SJCRH30 (cell line): ENCODE measurements around the gene KIN. TPM values are rescaled to one million over a fixed set of nuclear protein-coding genes. Genes with fewer than 3 reads are reported as not detected.
"Not testable (repeated sequence)": the region's sequence is repeated elsewhere in the genome, so short reads cannot be mapped to it uniquely, and the experiment has no call there.

Experiments used
- DNase-seq, 2 experiments: peaks; one replicate each; pipeline ENCODE4 v3.0.0-alpha.2; 2015 to 2020
- H3K27ac ChIP-seq: fragments of 250-450 bp; sonication (Bioruptor Pico); 2 replicates; pipeline ENCODE4 v1.5.1; 2020; ENCODE audit warnings: mild to moderate bottlenecking, moderate library complexity
- H3K27me3 ChIP-seq: fragments of 250-450 bp; sonication (Bioruptor Pico); 2 replicates; pipeline ENCODE4 v1.5.1; 2020; ENCODE audit warnings: mild to moderate bottlenecking, moderate library complexity
- H3K36me3 ChIP-seq: fragments of 250-450 bp; sonication (Bioruptor Pico); 2 replicates; pipeline ENCODE4 v1.5.1; 2020; ENCODE audit warnings: mild to moderate bottlenecking, moderate library complexity
- H3K4me1 ChIP-seq: fragments of 250-450 bp; sonication (Bioruptor Pico); 2 replicates; pipeline ENCODE4 v1.5.1; 2020; ENCODE audit warnings: mild to moderate bottlenecking, moderate library complexity
- H3K4me3 ChIP-seq: fragments of 250-450 bp; sonication (Bioruptor Pico); 2 replicates; pipeline ENCODE4 v1.5.1; 2020; ENCODE audit warnings: mild to moderate bottlenecking, moderate library complexity
- H3K9me3 ChIP-seq: fragments of 250-450 bp; sonication (Bioruptor Pico); replicated peaks from 2 replicates; pipeline ENCODE4 v1.5.1; 2020; ENCODE audit warnings: mild to moderate bottlenecking, moderate library complexity
- total RNA-seq: library from RNA; depleted of rRNA; stranded (reverse); fragments of >200 nt; shearing (Covaris generic); gene quantifications from 2 replicates; pipeline ENCODE4 v1.2.3, GENCODE V29; 2014

The KIN gene
- total RNA-seq, 1 experiment from 2014 or later: 14.6 TPM

- Histone ChIP-seq H3K4me3 (no peak overlapping the region), H3K27me3 (no peaks in the 10 kb centered on the region), H3K4me1 (no peaks in the 10 kb centered on the region), H3K27ac (no peak overlapping the region), H3K36me3 (peaks cover 4% of the 10 kb centered on the region; the same call in 1 of the 2 replicates), H3K9me3 (no peaks in the 10 kb centered on the region)
- DNase-seq: no peak
Observed at GRCh38 chr10:7810443-7810842, 22.6 kb upstream of the KIN start.

- Histone ChIP-seq H3K4me1 (no peaks in the 10 kb centered on the region), H3K27ac (no peak overlapping the region), H3K4me3 (no peak overlapping the region), H3K27me3 (no peaks in the 10 kb centered on the region), H3K9me3 (no peaks in the 10 kb centered on the region), H3K36me3 (peaks cover 16% of the 10 kb centered on the region)
- no peak for DNase-seq
Observed at GRCh38 chr10:7808686-7809267, 21.0 kb upstream of the KIN start.

GRCh38 chr10:7804741-7805140, 16.9 kb upstream of the KIN start:
- DNase-seq: no peak
- Histone ChIP-seq H3K36me3 (peaks cover 41% of the 10 kb centered on the region), H3K4me3 (no peak overlapping the region), H3K4me1 (no peaks in the 10 kb centered on the region), H3K9me3 (no peaks in the 10 kb centered on the region), H3K27me3 (no peaks in the 10 kb centered on the region), H3K27ac (no peak overlapping the region)

- H3K4me1 ChIP-seq: no peaks in the 10 kb centered on the region
- H3K27me3 ChIP-seq: no peaks in the 10 kb centered on the region
- no peak overlapping the region for H3K27ac ChIP-seq
- H3K9me3 ChIP-seq: no peaks in the 10 kb centered on the region
- no peak for DNase-seq
- H3K36me3 ChIP-seq: peaks cover 46% of the 10 kb centered on the region
- H3K4me3 ChIP-seq: no peak overlapping the region
Observed at GRCh38 chr10:7804216-7804615, 16.4 kb upstream of the KIN start.

GRCh38 chr10:7802606-7803005, 14.8 kb upstream of the KIN start:
- no peak for DNase-seq
- Histone ChIP-seq H3K4me1 (peaks cover 3% of the 10 kb centered on the region), H3K27me3 (no peaks in the 10 kb centered on the region), H3K4me3 (no peak overlapping the region), H3K36me3 (peaks cover 54% of the 10 kb centered on the region), H3K27ac (no peak overlapping the region), H3K9me3 (no peaks in the 10 kb centered on the region)

GRCh38 chr10:7797582-7797981, 9.8 kb upstream of the KIN start:
- DNase-seq: peak; percentile 39 to 42
- H3K9me3 ChIP-seq: no peaks in the 10 kb centered on the region
- H3K36me3 ChIP-seq: peaks cover 37% of the 10 kb centered on the region
- H3K4me1 ChIP-seq: peaks cover 7% of the 10 kb centered on the region
- peak overlapping the region; percentile 61 for H3K27ac ChIP-seq
- H3K27me3 ChIP-seq: no peaks in the 10 kb centered on the region
- no peak overlapping the region for H3K4me3 ChIP-seq

GRCh38 chr10:7795605-7796004, 7.8 kb upstream of the KIN start:
- Histone ChIP-seq H3K27me3 (no peaks in the 10 kb centered on the region), H3K27ac (no peak overlapping the region), H3K36me3 (peaks cover 27% of the 10 kb centered on the region), H3K9me3 (no peaks in the 10 kb centered on the region), H3K4me3 (no peak overlapping the region), H3K4me1 (peaks cover 7% of the 10 kb centered on the region)
- no peak for DNase-seq

GRCh38 chr10:7794251-7795026, 6.6 kb upstream of the KIN start:
- Histone ChIP-seq H3K4me3 (no peak overlapping the region), H3K9me3 (no peaks in the 10 kb centered on the region), H3K4me1 (peaks cover 7% of the 10 kb centered on the region), H3K36me3 (peaks cover 21% of the 10 kb centered on the region), H3K27me3 (no peaks in the 10 kb centered on the region), H3K27ac (no peak overlapping the region)
- no peak for DNase-seq

- Histone ChIP-seq H3K27me3 (no peaks in the 10 kb centered on the region), H3K27ac (no peak overlapping the region)
- DNase-seq: no peak
Observed at GRCh38 chr10:7792541-7792940, 4.7 kb upstream of the KIN start.

GRCh38 chr10:7789390-7789789, 1.6 kb upstream of the KIN start:
- H3K36me3 ChIP-seq: no peaks in the 10 kb centered on the region
- H3K4me1 ChIP-seq: no peaks in the 10 kb centered on the region
- peak overlapping the region; percentile 73 for H3K4me3 ChIP-seq
- no peaks in the 10 kb centered on the region for H3K9me3 ChIP-seq
- no peaks in the 10 kb centered on the region for H3K27me3 ChIP-seq
- DNase-seq: peak in 1 of 2 experiments; percentile 8
- no peak overlapping the region for H3K27ac ChIP-seq

More at GRCh38 chr10:7792541-7792940, 4.7 kb upstream of the KIN start:
- no peak overlapping the region for H3K4me3 ChIP-seq
- no peaks in the 10 kb centered on the region for H3K9me3 ChIP-seq
- H3K36me3 ChIP-seq: peaks cover 11% of the 10 kb centered on the region
- peaks cover 3% of the 10 kb centered on the region; the same call in 1 of the 2 replicates for H3K4me1 ChIP-seq

- Histone ChIP-seq H3K9me3 (no peaks in the 10 kb centered on the region), H3K36me3 (no peaks in the 10 kb centered on the region)
- peak in 1 of 2 experiments; percentile 15 for DNase-seq
Observed at GRCh38 chr10:7788639-7789286, 970 bp upstream of the KIN start.

GRCh38 chr10:7787150-7787856, 490 bp downstream of the KIN start:
- Histone ChIP-seq H3K27me3 (no peaks in the 10 kb centered on the region), H3K9me3 (no peaks in the 10 kb centered on the region), H3K4me1 (no peaks in the 10 kb centered on the region), H3K27ac (peak overlapping the region; percentile 31; the same call in 1 of the 2 replicates), H3K4me3 (peak overlapping the region; percentile 73), H3K36me3 (no peaks in the 10 kb centered on the region)
- peak in 1 of 2 experiments; percentile 1 for DNase-seq

More at GRCh38 chr10:7788639-7789286, 970 bp upstream of the KIN start:
- H3K4me1 ChIP-seq: no peaks in the 10 kb centered on the region
- H3K27ac ChIP-seq: peak overlapping the region; percentile 56
- H3K4me3 ChIP-seq: peak overlapping the region; percentile 73
- no peaks in the 10 kb centered on the region for H3K27me3 ChIP-seq

- no peaks in the 10 kb centered on the region for H3K4me1 ChIP-seq
- no peaks in the 10 kb centered on the region for H3K9me3 ChIP-seq
- no peak overlapping the region for H3K27ac ChIP-seq
- DNase-seq: no peak
- no peak overlapping the region for H3K4me3 ChIP-seq
- no peaks in the 10 kb centered on the region for H3K27me3 ChIP-seq
- H3K36me3 ChIP-seq: no peaks in the 10 kb centered on the region
Observed at GRCh38 chr10:7786430-7786829, 1.4 kb downstream of the KIN start.

- not testable (repeated sequence) for H3K27ac ChIP-seq, H3K36me3 ChIP-seq, H3K9me3 ChIP-seq, DNase-seq, H3K27me3 ChIP-seq, H3K4me1 ChIP-seq, H3K4me3 ChIP-seq
Observed at GRCh38 chr10:7782194-7782593, 5.6 kb downstream of the KIN start.

- DNase-seq: no peak
- Histone ChIP-seq H3K9me3 (no peaks in the 10 kb centered on the region), H3K27me3 (no peaks in the 10 kb centered on the region), H3K36me3 (0 out of 2 replicates have a peak, but pooled peaks cover 7% of the 10 kb centered on the region), H3K4me3 (no peak overlapping the region), H3K4me1 (no peaks in the 10 kb centered on the region), H3K27ac (no peak overlapping the region)
Observed at GRCh38 chr10:7776777-7777176, 11.0 kb downstream of the KIN start.
